RWPE1 (cell line): ENCODE results near the gene RBM3.
A peak's percentile ranks its signal among the peaks of the same experiment; 100 is the strongest.

Experiments used
- CTCF ChIA-PET: fragments of 350-600 bp; sonication (Branson Sonifier 250); formaldehyde crosslinking; extraction: SDS; loops from one replicate; lab custom pipeline; 2021; lab: Yijun Ruan, JAX
- POLR2A ChIA-PET: fragments of 400-600 bp; formaldehyde crosslinking; extraction: SDS; loops from one replicate; lab custom pipeline; 2020; ENCODE audit warnings: antibody characterized with exemption; ENCODE audit not compliant: low non-redundant PET; lab: Yijun Ruan, JAX
- DNase-seq: peaks from one replicate; pipeline ENCODE4 v3.0.0; 2012; ENCODE audit warnings: low spot score
- H3K27ac ChIP-seq: fragments of 450-650 bp; 2 replicates; pipeline ENCODE4 v1.5.1; 2017
- CTCF ChIP-seq: fragments of 450-650 bp; conservative IDR thresholded peaks from 2 replicates; pipeline ENCODE4 v1.5.1; 2017; ENCODE audit warnings: low read depth, mild to moderate bottlenecking

RBM3 gene

GRCh38 chrX:48584698-48585097 lies 10.4 kb downstream of the RBM3 start:
- H3K27ac ChIP-seq = no peak overlapping the region
- ChIA-PET CTCF (no interaction called here), POLR2A (no interaction called here)
- no peak for TF ChIP-seq CTCF
- no peak for DNase-seq

DNA sequence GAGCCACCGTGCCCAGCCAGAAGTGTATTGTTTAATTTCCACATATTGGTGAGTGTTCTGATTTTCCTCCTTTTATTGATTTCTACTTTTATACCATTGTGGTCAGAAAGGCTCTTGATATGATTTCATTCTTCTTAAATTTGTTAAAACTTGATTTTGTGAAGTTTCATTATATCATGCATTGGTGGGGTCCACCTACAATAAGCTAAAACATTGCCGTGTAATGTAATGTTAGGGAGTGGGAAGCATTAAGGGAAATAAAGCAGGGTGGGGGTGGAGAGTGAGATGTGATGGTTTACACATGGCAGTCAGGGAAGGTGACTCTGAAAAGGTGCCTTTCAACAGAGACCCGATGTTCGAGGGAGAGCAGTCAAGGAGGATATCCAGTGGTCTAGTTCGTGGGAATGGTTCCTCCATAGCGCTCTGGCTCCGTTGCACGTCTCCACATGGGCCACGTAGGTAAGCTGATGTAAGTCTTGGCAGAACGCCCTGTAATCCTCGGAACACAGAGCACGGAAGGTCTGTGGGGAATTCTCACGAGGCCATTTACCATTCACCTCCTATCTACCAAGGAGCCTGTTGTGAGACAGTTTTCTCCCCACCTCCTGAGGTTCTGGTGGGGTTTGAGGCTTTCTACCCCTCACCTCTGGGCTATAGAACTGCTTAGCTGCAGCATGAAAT lies 15.3 kb downstream of the RBM3 start:
- no peak for TF ChIP-seq CTCF
- DNase-seq = no peak
- ChIA-PET CTCF (no interaction called here), POLR2A (no interaction called here)
- H3K27ac ChIP-seq = peak overlapping the region; percentile 93

DNA sequence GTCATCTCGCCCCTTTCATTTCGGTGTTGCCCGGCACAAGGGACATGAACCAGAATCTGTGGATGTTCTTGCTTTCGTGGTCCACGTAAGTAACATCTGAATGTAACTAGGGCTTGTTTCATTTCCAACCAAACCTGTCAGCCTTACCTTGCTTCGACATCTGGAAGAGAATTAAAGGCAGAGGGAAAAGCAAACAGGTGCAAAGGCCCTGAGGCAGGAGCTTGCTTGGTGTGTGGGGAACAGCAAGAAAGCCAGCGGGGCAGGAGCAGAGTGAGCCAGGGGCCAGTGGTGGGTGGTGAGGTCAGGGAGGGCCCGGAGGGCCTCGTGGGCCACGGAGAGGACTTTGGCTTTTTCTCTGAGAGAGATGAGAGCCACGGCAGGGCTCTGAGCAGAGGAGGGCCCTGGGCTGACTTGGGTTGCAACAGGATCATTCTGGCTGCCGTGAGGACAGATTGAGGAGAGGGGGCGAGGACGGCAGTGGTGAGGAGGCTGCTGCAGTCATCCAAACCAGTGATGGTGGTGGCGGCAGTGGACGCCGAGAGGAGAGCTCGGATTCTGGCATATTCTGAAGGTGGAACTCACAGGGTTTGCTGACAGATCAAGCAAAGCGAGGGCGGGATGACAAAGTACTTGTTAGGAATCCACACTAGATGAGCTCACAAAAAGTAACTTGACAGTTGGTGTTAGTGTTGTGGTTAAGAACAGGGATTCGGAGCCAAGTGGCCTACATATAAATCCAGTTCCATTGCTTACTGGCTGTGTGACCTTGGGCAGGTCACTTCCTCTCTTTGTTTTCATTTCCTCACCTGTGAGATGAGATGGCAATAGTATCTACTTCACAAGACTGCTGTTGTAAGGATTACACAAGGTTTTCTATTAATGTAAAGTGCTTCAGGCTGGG lies 16.2 kb downstream of the RBM3 start:
- no peak for TF ChIP-seq CTCF
- ChIA-PET CTCF (no interaction called here), POLR2A (no interaction called here)
- H3K27ac ChIP-seq = peak overlapping the region; percentile 93
- no peak for DNase-seq

DNA sequence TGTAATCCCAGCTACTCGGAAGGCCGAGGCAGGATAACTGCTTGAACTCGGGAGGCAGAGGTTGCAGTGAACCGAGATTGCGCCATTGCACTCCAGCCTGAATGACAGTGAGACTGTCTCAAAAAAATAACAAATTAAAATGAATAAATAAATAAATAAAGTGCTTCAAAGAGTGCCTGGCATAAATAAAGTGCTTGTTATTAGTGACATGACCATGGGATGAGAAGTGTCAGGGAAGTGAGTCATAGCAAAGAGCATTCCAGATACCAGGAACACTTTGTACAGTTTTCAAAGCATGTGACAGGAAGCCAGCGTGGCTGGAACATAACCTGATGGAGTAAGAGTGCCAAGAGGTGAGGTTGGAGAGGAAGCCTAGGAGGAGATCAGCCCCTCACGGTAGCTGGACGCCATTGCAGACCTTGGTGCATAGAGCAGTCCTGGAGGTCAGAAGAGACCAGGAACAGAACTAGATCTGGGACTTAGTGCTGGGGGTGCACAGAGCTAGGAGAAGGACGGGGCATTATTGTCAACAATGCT lies 17.0 kb downstream of the RBM3 start:
- CTCF ChIA-PET = no interaction called here
- TF ChIP-seq CTCF = peak; percentile 31
- POLR2A ChIA-PET = no interaction called here
- peak; percentile 49 for DNase-seq
- H3K27ac ChIP-seq = peak overlapping the region; percentile 93

- peak overlapping the region; percentile 93; the same call in 1 of the 2 replicates for H3K27ac ChIP-seq
- ChIA-PET POLR2A (no interaction called here), CTCF (interaction anchor here (0.6 kb wide), 1 partner anchor 1903 kb away, joined by 3 read pairs; no protein-coding TSS in a partner anchor)
These were observed 18.7 kb downstream of the RBM3 start for GRCh38 chrX:48592971-48593370.

More at GRCh38 chrX:48592971-48593370, 18.7 kb downstream of the RBM3 start:
- no peak for DNase-seq
- no peak for TF ChIP-seq CTCF
